HG03457 (cell line): ENCODE data around the gene ABHD17A.
A peak's percentile ranks its signal among the peaks of the same experiment; 100 is the strongest.

Experiments used
- ATAC-seq: cut with Tn5 transposase; IDR thresholded peaks from one replicate; pipeline ENCODE4 v1.9.1; 2021; ENCODE audit warnings: moderate number of reproducible peaks; ENCODE audit not compliant: unreplicated experiment

Gene ABHD17A

GRCh38 chr19:1885398-1886119 lies at the start of gene ABHD17A:
TSS of gene ABHD17A (minus strand) at chr19:1885496. CDS start at chr19:1881566, 3,930 bp downstream.
- ATAC-seq = peak; percentile 53

GRCh38 chr19:1933942-1934341 lies 48.6 kb upstream of the ABHD17A start:
- no peak for ATAC-seq

- ATAC-seq = no peak
These were observed 47.9 kb upstream of the ABHD17A start for GRCh38 chr19:1933244-1933643.

- no peak for ATAC-seq
These were observed 47.1 kb upstream of the ABHD17A start for GRCh38 chr19:1932395-1932794.

GRCh38 chr19:1931445-1931844 lies 46.1 kb upstream of the ABHD17A start:
- ATAC-seq = no peak

- ATAC-seq = no peak
These were observed 43.9 kb upstream of the ABHD17A start for GRCh38 chr19:1929021-1929742.

GRCh38 chr19:1925544-1925943 lies 40.2 kb upstream of the ABHD17A start:
- ATAC-seq = no peak

- ATAC-seq = no peak
These were observed 39.1 kb upstream of the ABHD17A start for GRCh38 chr19:1924320-1924961.

- no peak for ATAC-seq
These were observed 38.0 kb upstream of the ABHD17A start for GRCh38 chr19:1923319-1923718.

- ATAC-seq = no peak
These were observed 37.5 kb upstream of the ABHD17A start for GRCh38 chr19:1922803-1923202.

GRCh38 chr19:1921825-1922224 lies 36.5 kb upstream of the ABHD17A start:
- no peak for ATAC-seq

- no peak for ATAC-seq
These were observed 36.0 kb upstream of the ABHD17A start for GRCh38 chr19:1921326-1921725.

GRCh38 chr19:1920644-1921043 lies 35.3 kb upstream of the ABHD17A start:
- no peak for ATAC-seq

GRCh38 chr19:1918975-1919374 lies 33.7 kb upstream of the ABHD17A start:
- ATAC-seq = no peak

GRCh38 chr19:1917926-1918325 lies 32.6 kb upstream of the ABHD17A start:
- ATAC-seq = no peak

- no peak for ATAC-seq
These were observed 31.9 kb upstream of the ABHD17A start for GRCh38 chr19:1917146-1917545.

GRCh38 chr19:1914826-1915341 lies 29.6 kb upstream of the ABHD17A start:
- no peak for ATAC-seq

- no peak for ATAC-seq
These were observed 28.7 kb upstream of the ABHD17A start for GRCh38 chr19:1913781-1914577.

GRCh38 chr19:1912760-1913505 lies 27.6 kb upstream of the ABHD17A start:
- no peak for ATAC-seq

- ATAC-seq = no peak
These were observed 26.7 kb upstream of the ABHD17A start for GRCh38 chr19:1911995-1912394.
